Panc1 (cell line): ENCODE measurements around the gene AFP. TPM values are rescaled to one million over a fixed set of nuclear protein-coding genes. Genes with fewer than 3 reads are reported as not detected.

Experiments used
- ATAC-seq: fragments of 200-7000 bp; cut with Tn5 transposase; 2 replicates; pipeline ENCODE4 v1.9.1; 2020; ENCODE audit warnings: mild to moderate bottlenecking, moderate library complexity
- BruUV-seq: library from RNA; stranded (reverse); fragments of 400-500 nt; replicated peaks from 2 replicates; lab custom pipeline; 2021; lab: Mats Ljungman, UMichigan
- CTCF ChIA-PET: fragments of 300-600 bp; sonication (Branson Sonifier 250); formaldehyde crosslinking; loops from one replicate; lab custom pipeline; 2022; ENCODE audit warnings: antibody characterized with exemption; lab: Charles Lee
- POLR2A ChIA-PET: fragments of 300-600 bp; sonication (Branson Sonifier 250); formaldehyde crosslinking; loops from one replicate; lab custom pipeline; 2022; ENCODE audit warnings: antibody characterized with exemption; lab: Charles Lee
- DNase-seq: peaks from one replicate; pipeline ENCODE4 v3.0.0-alpha.2; 2010; ENCODE audit warnings: low read depth, low spot score
- H3K27ac ChIP-seq: 2 replicates; pipeline ENCODE4 v1.5.1; 2011; ENCODE audit warnings: mild to moderate bottlenecking, low read length, inconsistent platforms
- H3K27me3 ChIP-seq: fragments of 200-500 bp; sonication (Bioruptor generic); 2 replicates; pipeline ENCODE4 v1.6.0; 2014; ENCODE audit warnings: low read length, inconsistent platforms; ENCODE audit not compliant: control insufficient read depth, insufficient read depth
- H3K36me3 ChIP-seq: fragments of 200-500 bp; sonication (Bioruptor generic); 2 replicates; pipeline ENCODE4 v1.5.1; 2014; ENCODE audit warnings: inconsistent platforms, mild to moderate bottlenecking, low read length, moderate library complexity; ENCODE audit not compliant: control insufficient read depth, insufficient read depth
- H3K4me1 ChIP-seq: 2 replicates; pipeline ENCODE4 v1.5.1; 2011; ENCODE audit warnings: inconsistent platforms, mild to moderate bottlenecking, low read length, moderate library complexity; ENCODE audit not compliant: control insufficient read depth, insufficient read depth
- H3K4me3 ChIP-seq, 2 experiments: 2 replicates each; pipeline ENCODE4 v1.5.1; 2011 to 2012; ENCODE audit warnings: low read depth in 2 of 2, low read length in 2 of 2, mild to moderate bottlenecking in 2 of 2, inconsistent platforms in 1 of 2, moderate library complexity in 1 of 2
- H3K9me3 ChIP-seq: fragments of 200-500 bp; sonication (Bioruptor generic); 2 replicates; pipeline ENCODE4 v1.5.1; 2014; ENCODE audit warnings: low read depth, mild to moderate bottlenecking, inconsistent platforms, low read length, moderate library complexity; ENCODE audit not compliant: control insufficient read depth, insufficient read depth
- CTCF ChIP-seq: fragments of 450-650 bp; IDR thresholded peaks from 2 replicates; pipeline ENCODE4 v1.5.1; 2017; ENCODE audit warnings: mild to moderate bottlenecking
- POLR2AphosphoS5 ChIP-seq: IDR thresholded peaks from 2 replicates; pipeline ENCODE4 v1.6.1; 2012; ENCODE audit warnings: mild to moderate bottlenecking, low read depth, low read length, moderate library complexity
- REST ChIP-seq, 2 experiments: IDR thresholded peaks; 2 replicates each; pipeline ENCODE4 v1.6.1; 2011 to 2012; ENCODE audit warnings: low read depth in 2 of 2, control low read depth in 1 of 2, low read length in 1 of 2, mild to moderate bottlenecking in 1 of 2, moderate library complexity in 1 of 2; ENCODE audit not compliant: insufficient read depth in 1 of 2
- SIN3A ChIP-seq: IDR thresholded peaks from 2 replicates; pipeline ENCODE4 v1.6.1; 2012; ENCODE audit warnings: low read depth, mild to moderate bottlenecking, low read length, moderate library complexity, borderline replicate concordance; ENCODE audit not compliant: insufficient read depth
- TCF7L2 ChIP-seq: IDR thresholded peaks from 2 replicates; pipeline ENCODE4 v1.6.1; 2011; ENCODE audit warnings: mild to moderate bottlenecking, low read depth, low read length, inconsistent platforms
- in situ Hi-C: cut with HindIII; loops from 2 replicates; pipeline ENCODE4 v1.10.0; 2016; ENCODE audit warnings: low sequenced_read_pairs, low pct_unique_long_range_greater_than_20kb
- intact Hi-C: fragments of 100-400 bp; cut with micrococcal nuclease; formaldehyde crosslinking; loops from one replicate; pipeline ENCODE4 v1.10.0; 2022; ENCODE audit not compliant: unreplicated experiment
- total RNA-seq: library from RNA; stranded (reverse); gene quantifications from one replicate; pipeline ENCODE4 v1.2.1, GENCODE V29; 2021; ENCODE audit not compliant: unreplicated experiment

The AFP gene
- total RNA-seq, 1 experiment from 2014 or later: 1.3 TPM

- ChIA-PET POLR2A (no interaction called here), CTCF (no interaction called here)
- no peak for TF ChIP-seq CTCF
- no peak for TF ChIP-seq SIN3A
- TF ChIP-seq POLR2AphosphoS5: no peak
- Histone ChIP-seq H3K36me3 (no peaks in the 10 kb centered on the region), H3K9me3 (no peaks in the 10 kb centered on the region), H3K4me3 (no peak overlapping the region), H3K27me3 (no peaks in the 10 kb centered on the region), H3K4me1 (no peaks in the 10 kb centered on the region; the same call in 1 of the 2 replicates), H3K27ac (no peak overlapping the region)
- intact Hi-C loops (no loop called here), in situ Hi-C loops (no loop called here)
- DNase-seq: no peak
- no TSS peak for BruUV-seq
- ATAC-seq: no peak
Observed at GRCh38 chr4:73501664-73502265, 65.7 kb downstream of the AFP start.

DNA sequence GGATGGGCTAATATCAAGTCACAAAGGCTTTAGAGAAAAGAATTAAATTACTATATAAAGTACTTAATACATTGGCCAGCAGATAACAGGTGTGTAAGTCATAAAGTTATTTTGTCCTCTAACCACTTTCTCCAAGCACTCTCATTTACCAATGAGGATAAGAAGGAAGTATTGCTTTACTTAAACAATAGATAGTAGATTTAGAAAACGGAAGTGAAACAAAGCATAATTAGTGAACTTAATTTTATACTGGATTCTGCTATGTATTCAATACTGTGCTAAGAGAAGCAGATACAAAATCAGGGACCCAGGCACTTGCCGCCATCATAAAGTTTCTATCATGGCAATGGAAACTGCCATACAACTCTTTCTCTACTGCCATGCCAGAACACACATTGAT lies 69.5 kb downstream of the AFP start:
- in situ Hi-C loops (no loop called here), intact Hi-C loops (no loop called here)
- POLR2A ChIA-PET: no interaction called here
- Histone ChIP-seq H3K4me1 (no peaks in the 10 kb centered on the region), H3K27ac (no peak overlapping the region), H3K36me3 (no peaks in the 10 kb centered on the region), H3K4me3 (no peak overlapping the region), H3K9me3 (no peaks in the 10 kb centered on the region), H3K27me3 (no peaks in the 10 kb centered on the region)
- CTCF ChIA-PET: no interaction called here
- no peak for DNase-seq
- no TSS peak for BruUV-seq
- no peak for TF ChIP-seq SIN3A
- TF ChIP-seq CTCF: no peak
- no peak for TF ChIP-seq REST (IDR thresholded peaks at IDR 0.05; ENCODE audit: insufficient read depth in 1 of 2, low read depth in 2 of 2, low read length in 1 of 2)
- TF ChIP-seq POLR2AphosphoS5: no peak
- no peak for TF ChIP-seq TCF7L2
- ATAC-seq: no peak

Other genes with a start within 250 kb of the AFP start
- 38.5 TPM for gene ANKRD17, start 177.4 kb upstream of the AFP start, total RNA-seq
- 21.3 TPM for gene ALB, start 31.9 kb upstream of the AFP start, total RNA-seq
- gene AFM, start 45.5 kb downstream of the AFP start, total RNA-seq: not detected
- 0.15 TPM for gene RASSF6, start 184.2 kb downstream of the AFP start, total RNA-seq